Endothelial cell (in vitro differentiated cells): ENCODE measurements around the gene LYVE1. TPM values are rescaled to one million over a fixed set of nuclear protein-coding genes. Genes with fewer than 3 reads are reported as not detected.

Experiments
- DNase-seq: peaks from one replicate; pipeline ENCODE4 v3.0.0; 2021; ENCODE audit warnings: low spot score
- H3K27ac Mint-ChIP-seq: one replicate; pipeline ENCODE4 v1.8.0; 2021; ENCODE audit warnings: mixed read lengths, inconsistent platforms; ENCODE audit not compliant: unreplicated experiment
- H3K27me3 Mint-ChIP-seq: one replicate; pipeline ENCODE4 v1.8.0; 2021; ENCODE audit warnings: mild to moderate bottlenecking, moderate library complexity, mixed read lengths, inconsistent platforms; ENCODE audit not compliant: unreplicated experiment
- H3K36me3 Mint-ChIP-seq: one replicate; pipeline ENCODE4 v1.8.0; 2021; ENCODE audit warnings: mild to moderate bottlenecking, low read depth, mixed read lengths, inconsistent platforms; ENCODE audit not compliant: unreplicated experiment
- H3K4me1 Mint-ChIP-seq: one replicate; pipeline ENCODE4 v1.8.0; 2021; ENCODE audit warnings: mild to moderate bottlenecking, mixed read lengths, inconsistent platforms; ENCODE audit not compliant: unreplicated experiment
- H3K4me3 Mint-ChIP-seq: one replicate; pipeline ENCODE4 v1.8.0; 2021; ENCODE audit warnings: mild to moderate bottlenecking, mixed read lengths, inconsistent platforms; ENCODE audit not compliant: unreplicated experiment
- H3K9me3 Mint-ChIP-seq: one replicate; pipeline ENCODE4 v1.8.0; 2021; ENCODE audit warnings: mixed read lengths, inconsistent platforms; ENCODE audit not compliant: unreplicated experiment
- total RNA-seq: library from RNA; stranded (reverse); fragmentation: NEBNext Ultra II Directional; extraction: Animal tissue kit (Norgen Biotek cat#: 25700); gene quantifications from one replicate; pipeline ENCODE4 v1.2.1, GENCODE V29; 2021; ENCODE audit not compliant: unreplicated experiment
- TF ChIP-seq, protein P1 (sequence below): fragments of 200-600 bp; sonication (generic); IDR thresholded peaks from one replicate; pipeline ENCODE4 v1.5.0; 2021; ENCODE audit warnings: antibody characterized with exemption; ENCODE audit not compliant: unreplicated experiment

The LYVE1 gene
- total RNA-seq, 1 donor from 2014 or later, result not detected

GRCh38 chr11:10561947-10562346 is 6.5 kb downstream of the LYVE1 start:
- no peak for DNase-seq
- H3K9me3 Mint-ChIP-seq, result no peaks in the 10 kb centered on the region
- H3K4me3 Mint-ChIP-seq, result no peak overlapping the region
- no peak overlapping the region for H3K27ac Mint-ChIP-seq
- H3K27me3 Mint-ChIP-seq, result no peaks in the 10 kb centered on the region
- TF ChIP-seq, protein P1, sequence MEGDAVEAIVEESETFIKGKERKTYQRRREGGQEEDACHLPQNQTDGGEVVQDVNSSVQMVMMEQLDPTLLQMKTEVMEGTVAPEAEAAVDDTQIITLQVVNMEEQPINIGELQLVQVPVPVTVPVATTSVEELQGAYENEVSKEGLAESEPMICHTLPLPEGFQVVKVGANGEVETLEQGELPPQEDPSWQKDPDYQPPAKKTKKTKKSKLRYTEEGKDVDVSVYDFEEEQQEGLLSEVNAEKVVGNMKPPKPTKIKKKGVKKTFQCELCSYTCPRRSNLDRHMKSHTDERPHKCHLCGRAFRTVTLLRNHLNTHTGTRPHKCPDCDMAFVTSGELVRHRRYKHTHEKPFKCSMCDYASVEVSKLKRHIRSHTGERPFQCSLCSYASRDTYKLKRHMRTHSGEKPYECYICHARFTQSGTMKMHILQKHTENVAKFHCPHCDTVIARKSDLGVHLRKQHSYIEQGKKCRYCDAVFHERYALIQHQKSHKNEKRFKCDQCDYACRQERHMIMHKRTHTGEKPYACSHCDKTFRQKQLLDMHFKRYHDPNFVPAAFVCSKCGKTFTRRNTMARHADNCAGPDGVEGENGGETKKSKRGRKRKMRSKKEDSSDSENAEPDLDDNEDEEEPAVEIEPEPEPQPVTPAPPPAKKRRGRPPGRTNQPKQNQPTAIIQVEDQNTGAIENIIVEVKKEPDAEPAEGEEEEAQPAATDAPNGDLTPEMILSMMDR, result no peak
- peaks cover 14% of the 10 kb centered on the region for H3K4me1 Mint-ChIP-seq
- no peaks in the 10 kb centered on the region for H3K36me3 Mint-ChIP-seq

DNA sequence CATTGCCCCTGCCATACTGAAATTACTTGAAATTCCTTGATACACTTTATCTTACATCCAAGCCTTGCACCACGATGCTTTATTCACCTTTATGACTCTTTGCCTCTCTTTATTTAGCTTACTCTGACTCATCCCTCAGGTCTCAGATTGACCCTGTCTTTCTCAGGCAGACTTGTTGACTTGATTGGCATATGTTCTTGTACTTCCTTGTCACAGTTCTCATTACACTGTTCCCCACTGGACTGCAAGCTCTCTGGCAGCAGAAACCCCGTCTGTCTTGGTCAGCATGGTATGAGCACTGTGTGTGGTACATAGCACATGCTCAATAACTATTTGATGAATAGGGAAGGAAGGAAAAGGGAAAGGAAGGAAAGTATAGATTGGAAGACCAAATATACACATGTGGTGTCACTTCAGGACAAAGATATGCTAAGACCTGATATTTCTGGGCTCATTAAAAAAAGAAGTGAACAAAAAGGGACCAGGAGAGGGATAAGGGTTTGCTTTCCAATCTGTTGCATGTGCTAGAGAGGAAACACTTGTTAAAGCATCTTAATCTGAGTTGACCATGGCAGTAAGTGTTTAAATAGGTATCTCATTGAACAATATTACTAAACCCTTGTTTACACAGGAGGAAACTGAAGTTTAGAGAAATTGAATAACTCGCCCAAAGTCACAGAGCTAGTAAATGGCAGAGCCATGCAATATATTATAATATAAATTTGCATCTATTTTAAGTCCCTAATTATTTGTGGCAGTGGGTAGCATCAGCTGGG is 7.2 kb downstream of the LYVE1 start:
- Mint-ChIP-seq H3K27ac (no peak overlapping the region), H3K4me3 (no peak overlapping the region), H3K9me3 (no peaks in the 10 kb centered on the region), H3K4me1 (peaks cover 14% of the 10 kb centered on the region), H3K27me3 (no peaks in the 10 kb centered on the region), H3K36me3 (no peaks in the 10 kb centered on the region)
- TF ChIP-seq, protein P1, result no peak
- no peak for DNase-seq

GRCh38 chr11:10558288-10558687 is 10.2 kb downstream of the LYVE1 start:
- Mint-ChIP-seq H3K4me3 (no peak overlapping the region), H3K27ac (no peak overlapping the region), H3K36me3 (no peaks in the 10 kb centered on the region), H3K9me3 (no peaks in the 10 kb centered on the region), H3K27me3 (peaks cover 4% of the 10 kb centered on the region), H3K4me1 (peaks cover 11% of the 10 kb centered on the region)
- DNase-seq, result no peak
- TF ChIP-seq, protein P1, result no peak

DNA sequence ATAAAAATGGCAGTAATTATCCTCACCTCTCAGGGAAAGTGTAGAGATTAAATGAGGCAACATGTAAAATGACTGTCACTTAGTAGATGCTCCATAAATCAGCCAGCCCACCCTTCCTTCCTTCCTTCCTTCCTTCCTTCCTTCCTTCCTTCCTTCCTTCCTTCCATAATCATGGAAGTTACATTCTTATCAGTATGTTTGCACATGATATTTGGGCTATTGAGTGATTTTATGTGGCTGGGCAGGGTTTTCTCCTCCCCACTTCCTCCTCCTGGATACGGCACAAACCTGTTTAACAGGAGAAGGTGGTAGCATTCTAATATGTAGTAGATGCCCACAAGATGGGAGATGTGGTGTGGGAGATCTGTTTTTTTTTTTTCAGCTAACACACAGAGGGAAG is 11.9 kb downstream of the LYVE1 start:
- no peaks in the 10 kb centered on the region for H3K9me3 Mint-ChIP-seq
- H3K4me1 Mint-ChIP-seq, result peaks cover 11% of the 10 kb centered on the region
- no peak for DNase-seq
- H3K27me3 Mint-ChIP-seq, result peaks cover 4% of the 10 kb centered on the region
- no peak overlapping the region for H3K4me3 Mint-ChIP-seq
- H3K27ac Mint-ChIP-seq, result no peak overlapping the region
- TF ChIP-seq, protein P1, result no peak
- no peaks in the 10 kb centered on the region for H3K36me3 Mint-ChIP-seq

- Mint-ChIP-seq H3K36me3 (no peaks in the 10 kb centered on the region), H3K27ac (no peak overlapping the region), H3K4me3 (no peak overlapping the region), H3K9me3 (no peaks in the 10 kb centered on the region), H3K4me1 (peaks cover 4% of the 10 kb centered on the region), H3K27me3 (peaks cover 4% of the 10 kb centered on the region)
- no peak for DNase-seq
- TF ChIP-seq, protein P1, result no peak
These were observed 16.6 kb downstream of the LYVE1 start for GRCh38 chr11:10551845-10552352.
